ENCODE results near the gene TAS2R50. TPM values are rescaled to one million over a fixed set of nuclear protein-coding genes. Genes with fewer than 3 reads are reported as not detected.
"Not testable (repeated sequence)": the region's sequence is repeated elsewhere in the genome, so short reads cannot be mapped to it uniquely, and the experiment has no call there.

Gene TAS2R50
- 0.22 TPM for total RNA-seq
- long read RNA-seq: 0 reads

GRCh38 chr12:10986812-10987211 is at the start of gene TAS2R50:
TAS2R50 (minus strand) TSS chr12:10986912; CDS start chr12:10986860, 52 bp downstream.
- no peak for ATAC-seq (ENCODE audit: poor library complexity)
- no peak for DNase-seq
- intact Hi-C loops (cut with DNase I): no loop called here

GRCh38 chr12:11033959-11034358 is 47.2 kb upstream of the TAS2R50 start:
- DNase-seq; ATAC-seq (ENCODE audit: poor library complexity); intact Hi-C loops (cut with DNase I): not testable (repeated sequence)

- no peak for DNase-seq
- intact Hi-C loops (cut with DNase I): no loop called here
- no peak for ATAC-seq (ENCODE audit: poor library complexity)
Observed at GRCh38 chr12:11031307-11031706, 44.6 kb upstream of the TAS2R50 start, which contains the start of gene TAS2R31. TAS2R31 (minus strand) TSS chr12:11031407; CDS start chr12:11031335, 72 bp downstream.

- ATAC-seq (ENCODE audit: poor library complexity): no peak
- intact Hi-C loops (cut with DNase I): no loop called here
- no peak for DNase-seq
Observed at GRCh38 chr12:11026118-11026517, 39.4 kb upstream of the TAS2R50 start.

- intact Hi-C loops (cut with DNase I): no loop called here
- no peak for ATAC-seq (ENCODE audit: poor library complexity)
- no peak for DNase-seq
Observed at GRCh38 chr12:11023387-11023786, 36.7 kb upstream of the TAS2R50 start.

GRCh38 chr12:11022520-11022919 is 35.8 kb upstream of the TAS2R50 start, which contains the start of gene TAS2R19:
TAS2R19 (minus strand) TSS chr12:11022620; CDS start chr12:11022571, 49 bp downstream.
- intact Hi-C loops (cut with DNase I): no loop called here
- ATAC-seq (ENCODE audit: poor library complexity): no peak
- no peak for DNase-seq

GRCh38 chr12:11016937-11017336 is 30.2 kb upstream of the TAS2R50 start:
- DNase-seq (no peak), ATAC-seq (ENCODE audit: poor library complexity) (no peak)
- intact Hi-C loops (cut with DNase I): loop anchor here (5.0 kb wide), 1 partner anchor 55 kb away; no protein-coding TSS in a partner anchor

- DNase-seq (no peak), ATAC-seq (ENCODE audit: poor library complexity) (peak; percentile 20)
- intact Hi-C loops (cut with DNase I): loop anchor here (5.0 kb wide), 1 partner anchor 56 kb away; no protein-coding TSS in a partner anchor
Observed at GRCh38 chr12:11015775-11016430, 29.2 kb upstream of the TAS2R50 start.

- intact Hi-C loops (cut with DNase I): no loop called here
- no peak for ATAC-seq (ENCODE audit: poor library complexity)
- no peak for DNase-seq
Observed at GRCh38 chr12:11014234-11014633, 27.5 kb upstream of the TAS2R50 start.

- DNase-seq (no peak), ATAC-seq (ENCODE audit: poor library complexity) (no peak)
- intact Hi-C loops (cut with DNase I): no loop called here
Observed at GRCh38 chr12:11007608-11008007, 20.9 kb upstream of the TAS2R50 start.

GRCh38 chr12:10998204-10998603 is 11.5 kb upstream of the TAS2R50 start, which contains the start of gene TAS2R20:
TAS2R20 (minus strand) TSS chr12:10998304; CDS start chr12:10997875, 429 bp downstream.
- no peak for DNase-seq
- intact Hi-C loops (cut with DNase I): no loop called here
- ATAC-seq (ENCODE audit: poor library complexity): no peak

- DNase-seq (no peak), ATAC-seq (ENCODE audit: poor library complexity) (no peak)
- intact Hi-C loops (cut with DNase I): no loop called here
Observed at GRCh38 chr12:10994307-10994706, 7.6 kb upstream of the TAS2R50 start.

GRCh38 chr12:10989107-10989506 is 2.4 kb upstream of the TAS2R50 start:
- intact Hi-C loops (cut with DNase I): no loop called here
- no peak for DNase-seq
- no peak for ATAC-seq (ENCODE audit: poor library complexity)

- no peak for ATAC-seq (ENCODE audit: poor library complexity)
- intact Hi-C loops (cut with DNase I): no loop called here
- no peak for DNase-seq
Observed at GRCh38 chr12:10982244-10982643, 4.5 kb downstream of the TAS2R50 start.

GRCh38 chr12:10974965-10975364 is 11.7 kb downstream of the TAS2R50 start:
- DNase-seq (no peak), ATAC-seq (ENCODE audit: poor library complexity) (no peak)
- intact Hi-C loops (cut with DNase I): no loop called here

- ATAC-seq (ENCODE audit: poor library complexity) (peak; percentile 94), DNase-seq (peak; percentile 45)
- intact Hi-C loops (cut with DNase I): no loop called here
Observed at GRCh38 chr12:10968765-10969456, 17.8 kb downstream of the TAS2R50 start.

GRCh38 chr12:10967409-10967808 is 19.3 kb downstream of the TAS2R50 start:
- DNase-seq (no peak), ATAC-seq (ENCODE audit: poor library complexity) (no peak)
- intact Hi-C loops (cut with DNase I): no loop called here

- DNase-seq: no peak
- ATAC-seq (ENCODE audit: poor library complexity): no peak
- intact Hi-C loops (cut with DNase I): no loop called here
Observed at GRCh38 chr12:10966314-10966713, 20.4 kb downstream of the TAS2R50 start.

- ATAC-seq (ENCODE audit: poor library complexity) (no peak), DNase-seq (no peak)
- intact Hi-C loops (cut with DNase I): no loop called here
Observed at GRCh38 chr12:10965476-10965875, 21.2 kb downstream of the TAS2R50 start.

- ATAC-seq (ENCODE audit: poor library complexity) (no peak), DNase-seq (no peak)
- intact Hi-C loops (cut with DNase I): no loop called here
Observed at GRCh38 chr12:10960211-10960610, 26.5 kb downstream of the TAS2R50 start.
